Activated effector memory CD4-positive, alpha-beta T cell treated with Interleukin-2 at 50 U/mL for 16 hours (primary cell): ENCODE measurements around the gene C11orf91.
"Not testable (repeated sequence)": the region's sequence is repeated elsewhere in the genome, so short reads cannot be mapped to it uniquely, and the experiment has no call there.

ENCODE experiments used
- DNase-seq: peaks from one replicate; pipeline ENCODE4 v3.0.0-alpha.2; 2020

C11orf91 gene

DNA sequence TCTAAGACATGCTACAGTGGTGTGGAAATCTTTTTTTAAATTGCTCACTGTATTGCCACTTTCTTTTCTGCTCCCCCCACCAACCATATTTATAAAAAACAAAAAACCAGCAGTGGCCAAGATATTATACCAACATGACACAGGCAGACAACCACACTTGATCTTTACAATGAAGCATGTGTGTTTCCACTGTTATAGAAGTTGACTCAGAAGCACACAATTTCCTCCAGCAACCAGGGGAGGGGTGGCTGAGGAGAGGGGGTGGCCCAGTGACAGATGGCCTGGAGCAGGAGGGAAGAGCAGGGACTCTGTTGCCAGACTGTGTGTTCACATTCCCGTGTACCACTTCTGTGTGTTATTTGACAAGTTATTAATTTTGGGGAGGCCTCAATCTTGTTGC lies 20.8 kb upstream of the C11orf91 start:
- no peak for DNase-seq

DNA sequence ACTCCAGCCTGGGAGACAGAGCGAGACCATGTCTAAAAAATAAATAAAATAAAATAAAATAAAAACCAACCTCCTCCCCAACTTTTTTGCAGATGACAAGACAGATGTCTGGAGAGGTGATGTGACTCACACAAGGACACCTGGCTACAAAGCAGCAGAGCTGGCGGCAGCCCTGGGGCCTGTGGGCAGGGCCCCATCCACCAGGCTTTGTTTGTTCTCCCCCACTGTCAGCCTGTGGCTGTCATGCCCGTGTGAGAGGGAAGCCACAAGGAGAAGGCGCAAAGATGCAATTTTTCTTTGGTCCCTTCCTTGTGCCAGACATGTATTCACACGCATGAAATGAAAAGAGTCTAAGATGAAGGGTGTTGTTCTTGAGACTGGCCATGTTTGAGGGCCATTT lies 19.0 kb upstream of the C11orf91 start:
- no peak for DNase-seq

DNA sequence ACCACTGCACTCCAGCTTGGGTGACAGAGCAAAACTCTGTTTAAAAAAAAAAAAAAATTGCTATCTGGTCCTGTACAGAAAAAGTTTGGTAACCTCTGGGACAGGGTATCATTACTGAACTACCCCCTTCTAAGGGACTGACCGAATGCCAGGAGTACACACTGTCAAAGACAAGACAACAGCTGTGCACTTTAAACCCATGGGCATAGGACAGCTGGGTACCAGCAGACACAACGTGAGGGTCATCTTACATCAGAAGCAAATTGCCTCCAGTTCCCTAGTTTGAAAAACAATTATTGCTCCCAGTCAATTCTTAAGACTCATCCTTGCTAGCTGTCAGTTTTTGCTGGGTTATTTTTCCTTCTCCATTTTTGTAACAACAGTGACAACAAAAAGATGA lies 17.8 kb upstream of the C11orf91 start:
- no peak for DNase-seq

- no peak for DNase-seq
Measured at GRCh38 chr11:33716243-33716642, 15.6 kb upstream of the C11orf91 start.

GRCh38 chr11:33713856-33714398 lies 13.3 kb upstream of the C11orf91 start:
- no peak for DNase-seq

DNA sequence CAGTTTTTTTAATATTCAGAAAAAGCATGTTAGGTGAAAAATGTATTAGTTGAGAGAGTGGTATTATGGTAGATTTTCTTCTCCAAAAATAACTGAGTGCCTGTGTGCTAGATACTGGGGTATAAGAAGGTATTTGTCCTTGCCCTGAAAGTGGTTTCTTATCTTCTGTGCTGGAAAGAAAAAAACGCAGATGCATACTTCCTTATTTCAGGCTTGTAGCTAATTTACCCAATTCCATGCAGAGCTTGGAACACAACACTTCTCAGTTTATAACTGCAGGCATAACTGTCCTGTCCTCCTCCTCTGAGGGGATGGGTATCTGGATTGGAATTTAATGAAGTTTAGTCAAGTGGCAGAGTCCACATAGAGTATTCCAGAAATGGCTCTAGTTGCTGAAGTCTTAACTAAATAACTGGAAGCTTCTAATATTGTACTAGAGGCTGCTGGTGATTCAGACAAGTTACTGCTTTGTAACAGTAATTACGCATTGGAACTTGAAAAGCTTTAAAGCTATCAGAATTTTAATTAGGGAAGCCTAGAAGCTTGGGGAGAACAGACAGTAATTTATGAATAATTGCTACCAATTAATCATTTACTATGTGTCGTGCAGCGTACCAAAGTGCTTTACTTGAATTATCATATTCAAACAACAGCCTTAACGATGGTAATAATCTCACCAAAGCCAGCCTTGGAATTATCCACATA lies 12.7 kb upstream of the C11orf91 start:
- no peak for DNase-seq

DNA sequence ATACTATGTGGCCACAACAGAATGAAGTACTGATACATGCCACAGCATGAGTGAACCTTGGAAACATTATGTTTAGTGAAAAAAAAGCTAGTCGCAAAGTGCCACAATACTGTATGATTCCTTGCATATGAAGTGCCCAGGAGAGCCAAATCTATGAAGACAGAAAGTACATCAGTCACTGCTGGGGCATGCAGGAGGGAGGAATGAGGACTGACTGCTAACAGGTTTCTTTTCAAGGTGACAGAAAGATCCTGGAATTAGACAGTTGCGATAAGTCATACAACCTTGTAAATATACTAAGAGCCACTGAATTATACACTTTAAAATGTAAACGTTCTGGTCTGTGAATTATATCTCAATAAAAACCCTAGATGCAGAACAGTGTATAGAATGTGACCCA lies 11.8 kb upstream of the C11orf91 start:
- DNase-seq: no peak

GRCh38 chr11:33709466-33709865 lies 8.8 kb upstream of the C11orf91 start:
- no peak for DNase-seq

DNA sequence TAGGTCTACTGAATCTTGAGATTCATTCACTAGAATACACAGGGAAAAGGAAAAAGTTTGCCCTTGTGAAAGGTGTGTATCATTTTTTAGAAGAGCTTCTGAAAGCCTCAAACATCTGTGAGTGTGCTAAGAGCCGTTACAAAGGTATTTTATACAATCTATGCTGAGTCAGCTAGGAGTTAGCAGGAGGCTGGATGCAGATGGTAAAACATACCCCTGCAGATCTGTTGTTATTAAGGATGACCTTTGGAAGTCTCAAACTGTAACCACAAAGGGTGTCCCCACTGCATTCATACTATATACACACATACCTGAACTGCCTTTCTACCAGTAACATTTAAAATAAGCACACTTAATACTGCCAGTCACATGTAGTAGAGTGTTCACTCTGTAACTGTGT lies 8.4 kb upstream of the C11orf91 start:
- no peak for DNase-seq

DNA sequence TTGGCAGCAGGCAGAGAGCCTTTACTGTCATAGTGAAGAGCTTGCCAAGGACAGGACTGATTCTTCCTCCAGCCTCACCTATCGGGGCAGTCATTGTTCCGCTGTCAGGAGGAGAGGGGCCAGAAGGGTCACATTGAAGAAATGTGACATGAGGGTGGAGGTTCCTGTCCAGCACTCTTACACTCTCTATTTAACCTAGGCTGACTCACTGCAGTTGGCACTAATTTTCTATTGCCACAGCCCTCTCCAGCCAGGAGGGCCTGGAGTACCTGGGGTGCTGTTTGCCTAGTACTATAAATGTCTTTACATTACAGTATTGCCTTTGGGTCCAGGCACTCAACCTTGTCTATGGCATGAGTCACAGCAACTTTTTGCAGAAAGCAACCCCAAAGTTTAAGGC lies 7.2 kb upstream of the C11orf91 start:
- DNase-seq: not testable (repeated sequence)

DNA sequence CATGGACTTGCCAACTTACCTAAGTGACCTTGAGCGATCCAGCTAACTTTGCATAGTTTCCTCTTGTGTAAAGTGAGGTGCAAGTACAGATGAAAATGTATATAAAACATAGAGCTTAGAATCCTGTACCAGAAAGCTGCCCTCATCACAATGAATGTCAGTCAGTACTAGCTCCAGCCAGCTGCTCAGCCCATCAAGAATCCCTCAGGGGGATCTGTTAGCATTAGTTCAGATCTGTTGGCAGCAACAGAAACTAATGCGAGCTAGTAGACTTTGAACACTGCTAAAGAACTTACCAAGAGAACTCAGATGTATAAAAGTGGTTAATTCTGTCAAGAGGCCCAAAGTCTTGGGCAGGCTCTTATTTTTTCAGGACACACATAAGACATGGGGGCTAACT lies 6.3 kb upstream of the C11orf91 start:
- DNase-seq: no peak

DNA sequence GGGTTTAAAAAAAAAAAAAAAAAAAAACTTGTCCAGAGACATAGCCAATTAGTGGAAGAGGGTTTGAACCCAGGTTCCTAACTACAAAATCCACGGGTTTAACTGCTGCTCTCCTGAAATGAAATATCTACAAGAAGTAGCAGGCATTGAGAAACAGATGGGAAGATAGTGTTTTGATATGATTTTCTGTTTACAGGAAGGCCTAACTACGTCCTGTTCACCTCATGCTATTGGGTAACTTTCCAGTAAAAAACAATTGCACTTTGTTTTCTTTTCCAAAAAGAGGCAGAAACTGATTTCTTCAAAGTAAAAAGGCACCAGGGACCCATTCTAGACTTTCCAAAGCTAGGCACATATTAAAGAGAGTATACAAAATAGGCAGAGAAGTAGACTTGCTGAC lies 5.9 kb upstream of the C11orf91 start:
- no peak for DNase-seq

GRCh38 chr11:33704240-33705002 lies 3.8 kb upstream of the C11orf91 start:
- no peak for DNase-seq

- DNase-seq: no peak
Measured at GRCh38 chr11:33703788-33704187, 3.2 kb upstream of the C11orf91 start.

- DNase-seq: no peak
Measured at GRCh38 chr11:33703234-33703633, 2.6 kb upstream of the C11orf91 start.

DNA sequence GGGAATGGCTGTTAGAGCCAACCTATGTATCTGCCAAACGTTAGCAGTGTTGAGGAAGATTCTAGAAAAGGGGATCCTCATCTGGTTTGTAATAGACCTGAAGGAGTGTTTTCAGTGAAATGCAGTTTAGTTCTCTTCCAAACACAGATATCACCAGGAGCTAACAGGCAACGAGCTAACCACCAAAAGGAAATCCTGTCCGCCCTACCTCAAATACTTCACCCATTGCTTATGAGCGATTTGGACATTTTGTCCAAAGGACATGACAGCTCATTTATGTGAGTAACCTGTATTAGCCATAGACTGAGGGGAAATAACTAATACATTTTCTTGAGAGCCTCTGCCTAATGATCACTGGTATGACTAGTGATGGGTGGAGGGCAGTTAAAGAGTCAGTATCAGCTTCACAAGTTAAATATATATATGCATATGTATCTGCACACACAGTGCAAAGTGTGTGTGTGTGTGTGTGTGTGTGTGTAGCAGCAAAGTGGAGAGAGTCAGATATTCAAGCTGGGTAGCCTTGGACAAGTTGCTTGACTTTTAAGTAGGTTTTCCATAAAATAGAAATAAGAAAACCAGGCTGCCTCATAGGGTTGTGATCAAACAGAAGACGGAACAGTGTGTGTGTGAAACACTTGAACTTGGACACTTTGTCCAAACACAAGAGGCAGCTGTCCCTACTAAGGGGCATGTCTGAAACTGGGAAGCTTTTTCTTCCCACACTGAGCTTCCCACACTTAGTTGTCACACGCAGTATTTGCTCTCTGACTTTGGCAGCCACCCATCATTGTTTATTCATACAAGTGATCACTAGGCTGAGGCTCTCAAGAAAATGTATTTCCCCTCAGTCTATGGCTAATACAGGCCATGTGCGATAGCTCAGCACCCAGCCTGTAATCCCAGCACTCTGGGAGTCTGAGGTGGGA lies 940 bp upstream of the C11orf91 start:
- DNase-seq: no peak

- DNase-seq: no peak
Measured at GRCh38 chr11:33700063-33700501, 544 bp downstream of the C11orf91 start.

DNA sequence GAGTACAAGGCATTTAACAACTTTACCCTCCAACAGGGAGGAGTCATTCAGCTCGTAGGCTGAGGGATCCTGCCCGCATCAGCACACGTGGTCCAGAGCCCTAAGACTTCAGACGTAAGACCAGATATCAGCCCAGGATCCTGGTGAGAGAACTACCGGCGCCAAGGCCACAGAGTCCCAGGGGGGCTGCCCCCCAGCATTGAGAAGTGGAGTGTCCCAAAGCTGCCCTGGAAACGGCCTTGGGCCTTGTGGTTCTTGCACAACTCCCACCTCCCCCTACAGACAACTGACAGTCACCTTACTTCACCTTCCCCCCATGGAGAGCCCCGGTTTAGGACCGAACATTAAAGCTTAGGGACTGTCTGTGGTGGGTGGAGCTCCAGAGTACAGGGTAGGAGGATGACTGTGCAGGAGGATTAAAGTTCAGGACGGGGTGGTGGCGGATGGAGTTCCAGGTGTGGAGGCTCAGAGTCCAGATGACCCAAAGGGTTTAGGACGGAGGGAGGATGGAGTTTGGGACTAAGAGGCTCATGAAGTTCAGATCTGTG lies 1.0 kb downstream of the C11orf91 start:
- no peak for DNase-seq

DNA sequence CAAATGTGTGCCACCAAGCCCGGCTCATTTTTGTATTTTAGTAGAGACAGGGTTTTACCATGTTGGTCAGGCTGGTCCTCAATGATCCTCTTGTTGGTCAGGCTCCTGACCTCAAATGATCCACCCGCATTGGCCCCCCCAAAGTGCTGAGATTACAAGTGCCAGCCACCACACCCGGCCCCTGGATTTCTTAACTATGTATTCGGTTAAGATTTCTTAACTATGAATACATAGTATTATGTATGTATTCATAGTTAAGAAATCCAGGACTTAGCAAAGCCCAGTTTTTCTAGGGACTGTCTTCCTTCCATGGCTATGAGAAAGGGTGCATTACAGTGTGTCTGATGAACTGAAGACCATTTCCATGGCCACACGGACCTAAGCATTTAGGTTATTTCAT lies 1.7 kb downstream of the C11orf91 start:
- DNase-seq: no peak

- DNase-seq: no peak
Measured at GRCh38 chr11:33697997-33698396, 2.6 kb downstream of the C11orf91 start.

DNA sequence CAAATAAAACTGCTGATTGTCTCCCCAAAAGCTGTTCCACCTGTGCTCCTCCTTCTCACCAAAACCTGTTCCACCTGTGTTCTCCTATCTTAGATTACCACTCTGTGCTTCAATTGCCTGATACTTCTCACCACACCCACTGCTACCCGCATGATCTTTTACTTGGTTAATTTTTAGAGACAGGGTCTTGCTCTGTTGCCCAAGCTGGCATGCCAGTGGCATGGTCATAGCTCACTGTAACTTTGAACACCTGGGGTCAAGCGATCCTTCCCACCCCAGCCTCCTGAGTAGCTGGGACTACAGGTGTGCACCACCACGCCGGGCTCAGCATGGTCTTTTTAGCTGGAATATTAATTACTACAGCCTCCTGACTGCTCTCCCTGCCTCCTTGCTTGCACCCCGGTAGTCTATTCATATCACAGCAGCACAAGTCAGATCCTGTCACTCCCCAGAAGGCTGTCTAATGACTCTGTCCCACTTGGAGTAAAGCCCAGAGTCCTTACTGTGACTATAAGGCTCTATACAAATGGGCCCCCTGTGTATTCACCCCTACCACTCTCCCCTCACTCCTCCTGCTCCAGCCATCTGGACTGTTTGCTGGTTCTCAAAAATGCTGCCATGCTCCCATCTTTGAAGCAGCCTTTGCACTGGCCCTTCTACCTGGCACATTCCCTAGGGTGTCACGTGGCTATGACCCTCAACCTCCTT lies 3.5 kb downstream of the C11orf91 start:
- DNase-seq: no peak

- no peak for DNase-seq
Measured at GRCh38 chr11:33696411-33696810, 4.2 kb downstream of the C11orf91 start.
